Tibial nerve (tissue), 4 donors: ENCODE data around the gene CPNE7. TPM values are rescaled to one million over a fixed set of nuclear protein-coding genes. Genes with fewer than 3 reads are reported as not detected.

Experiments used
- DNase-seq, 2 donors: peaks; one replicate each; pipeline ENCODE4 v3.0.0-alpha.2; 2019; ENCODE audit warnings: low spot score in 2 of 2
- H3K27ac ChIP-seq, 4 donors: fragments of 200-600 bp; sonication (generic) in 3 of 4; one replicate each; pipeline ENCODE4 v1.5.1; 2017 to 2019; ENCODE audit warnings: mild to moderate bottlenecking in 1 of 4
- H3K27me3 ChIP-seq, 2 donors: fragments of 200-600 bp; sonication (generic) in 1 of 2; one replicate each; pipeline versions ENCODE4 v1.5.1 to v1.6.0; 2017 to 2019
- H3K36me3 ChIP-seq, 3 donors: fragments of 200-600 bp; sonication (generic); one replicate each; pipeline ENCODE4 v1.5.1; 2018 to 2019
- H3K4me1 ChIP-seq, 4 donors: fragments of 200-600 bp; sonication (generic) in 3 of 4; one replicate each; pipeline ENCODE4 v1.5.1; 2017 to 2019
- H3K4me3 ChIP-seq, 4 donors: fragments of 200-600 bp; sonication (generic) in 3 of 4; one replicate each; pipeline ENCODE4 v1.5.1; 2017 to 2019; ENCODE audit warnings: mild to moderate bottlenecking in 1 of 4, moderate library complexity in 1 of 4
- H3K9me3 ChIP-seq, 4 donors: fragments of 200-600 bp; sonication (generic) in 3 of 4; one replicate each; pipeline ENCODE4 v1.5.1; 2017 to 2019
- EP300 ChIP-seq, 2 donors: sonication (generic); formaldehyde crosslinking; IDR thresholded peaks; one replicate each; pipeline ENCODE4 v1.6.1; 2017; ENCODE audit warnings: antibody characterized with exemption in 2 of 2, mild to moderate bottlenecking in 1 of 2
- POLR2A ChIP-seq, 2 donors: fragments of 450-650 bp; IDR thresholded peaks; one replicate each; pipeline ENCODE4 v1.6.1; 2017; ENCODE audit warnings: antibody characterized with exemption in 2 of 2, mild to moderate bottlenecking in 2 of 2, moderate library complexity in 2 of 2
- WGBS, 2 donors: methylation state at CpG; one replicate each; pipeline ENCODE4 v1.1.5; 2018; 5-methylcytosine and 5-hydroxymethylcytosine counted together
- total RNA-seq, 4 donors: library from RNA; depleted of rRNA; stranded (reverse); fragments of >200 nt; gene quantifications; one replicate each; pipeline ENCODE4 v1.1.0, GENCODE V29; 2016
- TF ChIP-seq, protein P1 (sequence below), 5 experiments: fragments of 200-600 bp in 3 of 5; fragments of 450-650 bp in 2 of 5; sonication (generic) in 3 of 5; IDR thresholded peaks; one replicate each; pipeline ENCODE4 v1.5.1; 2016 to 2019; ENCODE audit warnings: antibody characterized with exemption in 5 of 5, mild to moderate bottlenecking in 3 of 5, moderate library complexity in 2 of 5

The CPNE7 gene
- total RNA-seq, 4 donors from 2014 or later, result 0.90 to 10.0 (median 4.2) TPM; not detected in 1

DNA sequence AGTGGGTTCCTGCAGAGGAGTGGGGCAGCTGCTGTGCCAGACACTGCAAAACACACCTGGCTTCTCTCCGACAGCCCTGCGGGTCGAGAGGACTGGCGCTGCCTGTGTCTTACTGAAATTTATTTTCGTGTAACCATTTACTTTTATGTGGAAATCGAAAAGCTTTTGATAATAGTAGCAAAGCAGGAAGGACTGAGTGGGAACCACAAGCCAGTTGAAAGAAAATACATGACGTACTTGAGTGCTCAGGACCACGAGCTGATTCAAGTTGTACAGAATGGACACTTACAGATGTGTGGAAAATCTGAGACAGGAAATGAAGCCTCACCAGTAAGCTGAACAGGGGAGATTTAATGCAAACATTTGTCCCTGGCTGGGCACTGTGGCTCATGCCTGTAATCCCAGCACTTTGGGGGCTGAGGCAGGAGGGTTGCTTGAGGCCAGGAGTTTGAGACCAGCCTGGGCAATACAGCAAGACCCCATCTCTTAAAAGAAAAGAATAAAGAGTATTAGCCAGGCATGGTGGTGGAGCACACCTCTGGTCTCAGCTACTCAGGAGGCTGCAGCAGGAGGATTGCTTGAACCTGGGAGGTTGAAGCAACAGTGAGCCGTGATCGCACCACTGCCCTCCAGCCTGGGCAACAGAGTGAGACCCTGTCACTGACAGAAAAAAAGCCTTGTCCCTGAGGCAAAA lies 26.4 kb upstream of the CPNE7 start:
- Histone ChIP-seq H3K27me3 (no peaks in the 10 kb centered on the region), H3K27ac (no peak overlapping the region), H3K36me3 (peaks cover 0 to 100% (median 7%) of the 10 kb centered on the region in 3 donors), H3K4me1 (no peaks in the 10 kb centered on the region), H3K9me3 (no peaks in the 10 kb centered on the region), H3K4me3 (no peak overlapping the region)
- no peak for DNase-seq
- no peak for TF ChIP-seq EP300 (IDR thresholded peaks at IDR 0.05)
- no peak for TF ChIP-seq POLR2A (IDR thresholded peaks at IDR 0.05)
- TF ChIP-seq, protein P1, sequence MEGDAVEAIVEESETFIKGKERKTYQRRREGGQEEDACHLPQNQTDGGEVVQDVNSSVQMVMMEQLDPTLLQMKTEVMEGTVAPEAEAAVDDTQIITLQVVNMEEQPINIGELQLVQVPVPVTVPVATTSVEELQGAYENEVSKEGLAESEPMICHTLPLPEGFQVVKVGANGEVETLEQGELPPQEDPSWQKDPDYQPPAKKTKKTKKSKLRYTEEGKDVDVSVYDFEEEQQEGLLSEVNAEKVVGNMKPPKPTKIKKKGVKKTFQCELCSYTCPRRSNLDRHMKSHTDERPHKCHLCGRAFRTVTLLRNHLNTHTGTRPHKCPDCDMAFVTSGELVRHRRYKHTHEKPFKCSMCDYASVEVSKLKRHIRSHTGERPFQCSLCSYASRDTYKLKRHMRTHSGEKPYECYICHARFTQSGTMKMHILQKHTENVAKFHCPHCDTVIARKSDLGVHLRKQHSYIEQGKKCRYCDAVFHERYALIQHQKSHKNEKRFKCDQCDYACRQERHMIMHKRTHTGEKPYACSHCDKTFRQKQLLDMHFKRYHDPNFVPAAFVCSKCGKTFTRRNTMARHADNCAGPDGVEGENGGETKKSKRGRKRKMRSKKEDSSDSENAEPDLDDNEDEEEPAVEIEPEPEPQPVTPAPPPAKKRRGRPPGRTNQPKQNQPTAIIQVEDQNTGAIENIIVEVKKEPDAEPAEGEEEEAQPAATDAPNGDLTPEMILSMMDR (IDR thresholded peaks at IDR 0.05), result no peak
- WGBS, 2 donors, result 90 to 94% methylated on average over 10 of the region's 10 CpGs

DNA sequence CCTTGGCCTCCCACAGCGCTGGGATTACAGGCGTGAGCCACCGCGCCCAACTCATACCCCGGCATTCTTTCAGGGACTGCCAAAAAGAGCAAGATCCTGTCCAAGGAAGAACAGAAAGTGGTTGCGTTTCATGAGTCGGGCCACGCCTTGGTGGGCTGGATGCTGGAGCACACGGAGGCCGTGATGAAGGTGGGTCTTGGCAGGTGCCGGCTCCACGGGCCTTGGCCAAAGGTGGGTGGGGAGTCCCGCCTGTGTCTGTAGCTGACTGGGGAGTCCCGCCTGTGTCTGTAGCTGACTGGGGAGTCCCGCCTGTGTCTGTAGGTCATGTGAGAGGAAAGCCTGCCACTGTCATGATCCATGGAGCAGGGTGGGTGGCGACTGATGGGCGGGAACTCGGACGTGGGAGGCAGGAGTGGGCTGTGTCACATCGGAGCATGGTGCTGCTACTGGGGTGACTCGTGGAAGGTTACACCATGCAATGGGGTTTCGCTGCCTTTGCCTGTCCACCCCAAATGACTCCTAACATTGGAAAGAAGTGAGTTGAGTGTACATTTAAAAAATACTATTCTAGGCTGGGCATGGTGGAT lies 25.0 kb upstream of the CPNE7 start:
- Histone ChIP-seq H3K36me3 (peaks cover 0 to 100% (median 7%) of the 10 kb centered on the region in 3 donors), H3K4me1 (no peaks in the 10 kb centered on the region), H3K27ac (no peak overlapping the region), H3K27me3 (no peaks in the 10 kb centered on the region), H3K4me3 (no peak overlapping the region), H3K9me3 (no peaks in the 10 kb centered on the region)
- TF ChIP-seq, protein P1 (IDR thresholded peaks at IDR 0.05), result no peak
- no peak for DNase-seq
- WGBS, 2 donors, result 88 to 92% methylated on average over 22 of the region's 22 CpGs

DNA sequence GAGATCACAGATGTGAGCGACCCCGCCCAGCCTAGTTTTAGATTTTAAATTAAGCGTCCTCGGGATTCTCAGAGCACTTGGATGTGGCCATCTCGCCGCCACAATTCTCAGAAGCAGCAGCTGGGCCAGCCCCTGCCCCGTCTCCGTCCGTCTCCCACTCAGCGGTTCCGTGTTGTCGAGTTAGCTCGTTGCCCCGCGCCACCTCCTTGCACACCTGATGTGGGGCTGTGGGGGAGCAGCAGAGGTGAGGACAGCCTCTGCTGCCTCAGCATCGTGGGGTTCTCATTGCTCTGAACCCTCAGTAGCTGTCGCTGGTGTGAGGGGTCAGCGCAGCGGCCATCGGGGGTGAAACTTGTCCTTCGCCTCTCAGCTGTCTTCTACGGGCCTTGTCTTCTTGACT lies 23.2 kb upstream of the CPNE7 start:
- H3K27ac ChIP-seq, result no peak overlapping the region
- no peak for DNase-seq
- no peaks in the 10 kb centered on the region for H3K9me3 ChIP-seq
- H3K36me3 ChIP-seq, result peaks cover 0 to 100% (median 0%) of the 10 kb centered on the region in 3 donors
- H3K4me3 ChIP-seq, result no peak overlapping the region
- 92 to 94% methylated on average over 22 of the region's 22 CpGs for WGBS, 2 donors
- TF ChIP-seq, protein P1 (IDR thresholded peaks at IDR 0.05), result no peak
- TF ChIP-seq POLR2A (IDR thresholded peaks at IDR 0.05) (no peak), EP300 (IDR thresholded peaks at IDR 0.05) (no peak)
- H3K27me3 ChIP-seq, result no peaks in the 10 kb centered on the region
- H3K4me1 ChIP-seq, result peaks cover 0 to 7% (median 0%) of the 10 kb centered on the region in 4 donors

DNA sequence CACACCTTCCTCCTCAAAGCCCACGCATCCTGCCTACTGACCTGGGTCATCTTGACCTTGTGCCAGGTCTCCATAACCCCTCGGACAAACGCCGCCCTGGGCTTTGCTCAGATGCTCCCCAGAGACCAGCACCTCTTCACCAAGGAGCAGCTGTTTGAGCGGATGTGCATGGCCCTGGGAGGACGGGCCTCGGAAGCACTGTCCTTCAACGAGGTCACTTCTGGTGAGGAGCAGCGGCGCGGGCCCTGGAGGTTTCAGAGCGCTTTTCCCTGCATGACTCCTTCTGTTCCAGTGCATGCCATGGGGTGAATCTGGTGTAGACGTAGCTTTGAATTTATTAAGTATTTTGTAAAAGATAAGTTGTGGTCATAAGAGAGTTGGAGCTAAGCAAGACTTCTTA lies 22.6 kb upstream of the CPNE7 start:
- H3K4me3 ChIP-seq, result no peak overlapping the region
- no peak overlapping the region for H3K27ac ChIP-seq
- peaks cover 0 to 95% (median 0%) of the 10 kb centered on the region in 3 donors for H3K36me3 ChIP-seq
- H3K27me3 ChIP-seq, result no peaks in the 10 kb centered on the region
- TF ChIP-seq, protein P1 (IDR thresholded peaks at IDR 0.05), result no peak
- TF ChIP-seq EP300 (IDR thresholded peaks at IDR 0.05) (no peak), POLR2A (IDR thresholded peaks at IDR 0.05) (no peak)
- 87 to 90% methylated on average over 13 of the region's 13 CpGs for WGBS, 2 donors
- H3K4me1 ChIP-seq, result peaks cover 0 to 13% (median 2%) of the 10 kb centered on the region in 4 donors
- no peak for DNase-seq
- no peaks in the 10 kb centered on the region for H3K9me3 ChIP-seq

DNA sequence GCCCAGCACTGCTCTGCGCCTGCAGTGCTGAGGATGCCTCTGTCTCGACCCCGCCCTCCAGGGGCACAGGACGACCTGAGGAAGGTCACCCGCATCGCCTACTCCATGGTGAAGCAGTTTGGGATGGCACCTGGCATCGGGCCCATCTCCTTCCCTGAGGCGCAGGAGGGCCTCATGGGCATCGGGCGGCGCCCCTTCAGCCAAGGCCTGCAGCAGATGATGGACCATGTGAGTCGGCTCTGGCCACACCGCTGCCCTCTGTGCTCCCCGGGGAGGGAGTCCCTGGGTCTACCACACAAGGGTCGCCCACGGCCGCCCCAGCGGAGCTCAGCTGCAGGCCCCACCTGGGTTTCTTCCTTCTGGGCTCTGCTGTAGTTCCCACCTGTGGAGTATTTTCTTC lies 21.8 kb upstream of the CPNE7 start:
- 87 to 89% methylated on average over 10 to 18 of the region's 18 CpGs for WGBS, 2 donors
- H3K27ac ChIP-seq, result no peak overlapping the region
- H3K9me3 ChIP-seq, result no peaks in the 10 kb centered on the region
- no peaks in the 10 kb centered on the region for H3K27me3 ChIP-seq
- TF ChIP-seq, protein P1 (IDR thresholded peaks at IDR 0.05), result no peak
- TF ChIP-seq POLR2A (IDR thresholded peaks at IDR 0.05), result no peak
- no peak for TF ChIP-seq EP300 (IDR thresholded peaks at IDR 0.05)
- peaks cover 0 to 87% (median 0%) of the 10 kb centered on the region in 3 donors for H3K36me3 ChIP-seq
- H3K4me3 ChIP-seq, result no peak overlapping the region
- H3K4me1 ChIP-seq, result peaks cover 0 to 17% (median 4%) of the 10 kb centered on the region in 4 donors
- DNase-seq, result no peak
